Ishikawa (cell line): Measurements from ENCODE around the gene MECR.

Experiments used
- CEBPB ChIP-seq: IDR thresholded peaks from 2 replicates; pipeline ENCODE4 v1.6.1; 2012
- CREB1 ChIP-seq: IDR thresholded peaks from 2 replicates; pipeline ENCODE4 v1.6.1; 2012; ENCODE audit warnings: low read depth
- EGR1 ChIP-seq: IDR thresholded peaks from 2 replicates; pipeline ENCODE4 v1.6.1; 2012
- EP300 ChIP-seq: IDR thresholded peaks from 2 replicates; pipeline ENCODE4 v1.6.1; 2012; ENCODE audit warnings: borderline replicate concordance
- FOXM1 ChIP-seq: IDR thresholded peaks from 2 replicates; pipeline ENCODE4 v1.6.1; 2012; ENCODE audit warnings: low read depth, borderline replicate concordance
- NFIC ChIP-seq: IDR thresholded peaks from 2 replicates; pipeline ENCODE4 v1.6.1; 2012
- RAD21 ChIP-seq: IDR thresholded peaks from 2 replicates; pipeline ENCODE4 v1.6.1; 2012; ENCODE audit warnings: low read depth
- TAF1 ChIP-seq: IDR thresholded peaks from 2 replicates; pipeline ENCODE4 v1.6.1; 2012; ENCODE audit warnings: low read depth, mild to moderate bottlenecking
- TCF12 ChIP-seq: IDR thresholded peaks from 2 replicates; pipeline ENCODE4 v1.6.1; 2012; ENCODE audit warnings: low read depth
- YY1 ChIP-seq: IDR thresholded peaks from 2 replicates; pipeline ENCODE4 v1.6.1; 2012; ENCODE audit warnings: low read depth
- TF ChIP-seq, protein P1 (sequence below): IDR thresholded peaks from 2 replicates; pipeline ENCODE4 v1.6.1; 2012; ENCODE audit warnings: low read depth, mild to moderate bottlenecking
- TF ChIP-seq, protein P2 (sequence below): IDR thresholded peaks from 2 replicates; pipeline ENCODE4 v1.6.1; 2012

GRCh38 chr1:29162025-29162424, 68.7 kb downstream of the MECR start:
- no peak for TF ChIP-seq TCF12
- TF ChIP-seq NFIC, result no peak
- TF ChIP-seq FOXM1, result no peak
- TF ChIP-seq YY1, result no peak
- TF ChIP-seq, protein P1, sequence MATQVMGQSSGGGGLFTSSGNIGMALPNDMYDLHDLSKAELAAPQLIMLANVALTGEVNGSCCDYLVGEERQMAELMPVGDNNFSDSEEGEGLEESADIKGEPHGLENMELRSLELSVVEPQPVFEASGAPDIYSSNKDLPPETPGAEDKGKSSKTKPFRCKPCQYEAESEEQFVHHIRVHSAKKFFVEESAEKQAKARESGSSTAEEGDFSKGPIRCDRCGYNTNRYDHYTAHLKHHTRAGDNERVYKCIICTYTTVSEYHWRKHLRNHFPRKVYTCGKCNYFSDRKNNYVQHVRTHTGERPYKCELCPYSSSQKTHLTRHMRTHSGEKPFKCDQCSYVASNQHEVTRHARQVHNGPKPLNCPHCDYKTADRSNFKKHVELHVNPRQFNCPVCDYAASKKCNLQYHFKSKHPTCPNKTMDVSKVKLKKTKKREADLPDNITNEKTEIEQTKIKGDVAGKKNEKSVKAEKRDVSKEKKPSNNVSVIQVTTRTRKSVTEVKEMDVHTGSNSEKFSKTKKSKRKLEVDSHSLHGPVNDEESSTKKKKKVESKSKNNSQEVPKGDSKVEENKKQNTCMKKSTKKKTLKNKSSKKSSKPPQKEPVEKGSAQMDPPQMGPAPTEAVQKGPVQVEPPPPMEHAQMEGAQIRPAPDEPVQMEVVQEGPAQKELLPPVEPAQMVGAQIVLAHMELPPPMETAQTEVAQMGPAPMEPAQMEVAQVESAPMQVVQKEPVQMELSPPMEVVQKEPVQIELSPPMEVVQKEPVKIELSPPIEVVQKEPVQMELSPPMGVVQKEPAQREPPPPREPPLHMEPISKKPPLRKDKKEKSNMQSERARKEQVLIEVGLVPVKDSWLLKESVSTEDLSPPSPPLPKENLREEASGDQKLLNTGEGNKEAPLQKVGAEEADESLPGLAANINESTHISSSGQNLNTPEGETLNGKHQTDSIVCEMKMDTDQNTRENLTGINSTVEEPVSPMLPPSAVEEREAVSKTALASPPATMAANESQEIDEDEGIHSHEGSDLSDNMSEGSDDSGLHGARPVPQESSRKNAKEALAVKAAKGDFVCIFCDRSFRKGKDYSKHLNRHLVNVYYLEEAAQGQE, result no peak
- no peak for TF ChIP-seq CREB1
- no peak for TF ChIP-seq EP300
- no peak for TF ChIP-seq CEBPB
- TF ChIP-seq, protein P2, sequence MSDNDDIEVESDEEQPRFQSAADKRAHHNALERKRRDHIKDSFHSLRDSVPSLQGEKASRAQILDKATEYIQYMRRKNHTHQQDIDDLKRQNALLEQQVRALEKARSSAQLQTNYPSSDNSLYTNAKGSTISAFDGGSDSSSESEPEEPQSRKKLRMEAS, result no peak
- TF ChIP-seq RAD21, result no peak
- no peak for TF ChIP-seq TAF1
- no peak for TF ChIP-seq EGR1
